ENCODE data around the gene FOXO3. TPM values are rescaled to one million over a fixed set of nuclear protein-coding genes. Genes with fewer than 3 reads are reported as not detected.

FOXO3 gene
- total and polyA plus RNA-seq, 2 of the 8 experiments (the other 6 are each of a cell fraction or from before 2014, with no cell fraction given) = 13.1 to 19.3 TPM

- TF ChIP-seq HDAC2 (IDR thresholded peaks at IDR 0.05; ENCODE audit: borderline replicate concordance in 1 of 2, low read depth in 2 of 2, low read length in 2 of 2) = no peak
- no peak for TF ChIP-seq BRCA1 (IDR thresholded peaks at IDR 0.05; ENCODE audit: low read depth, low read length)
- TF ChIP-seq CTBP2 (IDR thresholded peaks at IDR 0.05; ENCODE audit: borderline replicate concordance, insufficient read depth, insufficient read length, low read length) = no peak
- TF ChIP-seq NANOG (IDR thresholded peaks at IDR 0.05; ENCODE audit: insufficient read depth, low read depth, low read length, poor library complexity, severe bottlenecking) = no peak
- TF ChIP-seq SAP30 (IDR thresholded peaks at IDR 0.05; ENCODE audit: insufficient read depth, insufficient replicate concordance, low read length) = no peak
- TF ChIP-seq KDM4A (IDR thresholded peaks at IDR 0.05; ENCODE audit: low read depth, low read length, severe bottlenecking) = peak; percentile 94
- TF ChIP-seq CHD1 (IDR thresholded peaks at IDR 0.05; ENCODE audit: low read depth, low read length) = no peak
- TF ChIP-seq TCF12 (IDR thresholded peaks at IDR 0.05; ENCODE audit: low read depth, low read length) = no peak
- no peak for TF ChIP-seq GABPA (IDR thresholded peaks at IDR 0.05; ENCODE audit: borderline replicate concordance, insufficient read depth, low read length)
- peak; percentile 45 for TF ChIP-seq ASH2L (IDR thresholded peaks at IDR 0.05; ENCODE audit: low read length)
- TF ChIP-seq TAF1 (IDR thresholded peaks at IDR 0.05; ENCODE audit: low read depth, low read length) = 0 out of 2 replicates have a peak, but pooled peaks have one; percentile 23
- TF ChIP-seq MAX (IDR thresholded peaks at IDR 0.05) = 0 out of 2 replicates have a peak, but pooled peaks have one; percentile 8
- peak; percentile 31 for TF ChIP-seq PHF8 (conservative IDR thresholded peaks at IDR 0.05; ENCODE audit: low read depth, low read length)
Observed at GRCh38 chr6:108559097-108559883, 1.4 kb upstream of the FOXO3 start (continued).
